HEK293 (cell line): ENCODE measurements around the gene LRBA.

Experiments used
- CTCF ChIP-seq: fragments of 450-650 bp; formaldehyde crosslinking; IDR thresholded peaks from 2 replicates; pipeline ENCODE4 v1.5.1; 2016; ENCODE audit warnings: missing biosample characterization, missing genetic modification characterization
- OVOL3 ChIP-seq: fragments of 450-650 bp; formaldehyde crosslinking; IDR thresholded peaks from 2 replicates; pipeline ENCODE4 v1.5.1; 2016; ENCODE audit warnings: missing biosample characterization, missing genetic modification characterization
- SP3 ChIP-seq: fragments of 450-650 bp; formaldehyde crosslinking; IDR thresholded peaks from 2 replicates; pipeline ENCODE4 v1.5.1; 2016; ENCODE audit warnings: missing biosample characterization, missing genetic modification characterization
- TCF7L2 ChIP-seq: IDR thresholded peaks from 2 replicates; pipeline ENCODE4 v1.6.1; 2011; ENCODE audit warnings: low read depth, mild to moderate bottlenecking, inconsistent platforms, low read length, moderate library complexity, borderline replicate concordance
- YY1 ChIP-seq: fragments of 450-650 bp; formaldehyde crosslinking; IDR thresholded peaks from 2 replicates; pipeline ENCODE4 v1.5.1; 2018; ENCODE audit warnings: missing biosample characterization, missing genetic modification characterization
- ZNF426 ChIP-seq: fragments of 450-650 bp; formaldehyde crosslinking; IDR thresholded peaks from 2 replicates; pipeline ENCODE4 v1.5.1; 2017; ENCODE audit warnings: missing biosample characterization, missing genetic modification characterization, mild to moderate bottlenecking, inconsistent platforms, moderate library complexity
- ZNF488 ChIP-seq: fragments of 450-650 bp; formaldehyde crosslinking; IDR thresholded peaks from 2 replicates; pipeline ENCODE4 v1.5.1; 2016; ENCODE audit warnings: missing biosample characterization, missing genetic modification characterization
- ZSCAN30 ChIP-seq: fragments of 450-650 bp; IDR thresholded peaks from 2 replicates; pipeline ENCODE4 v1.5.1; 2018; ENCODE audit warnings: missing biosample characterization, mild to moderate bottlenecking, missing genetic modification characterization, moderate library complexity

- TF ChIP-seq OVOL3 (no peak), ZNF488 (tag by site-specific recombination) (no peak), SP3 (tag by site-specific recombination) (no peak), ZSCAN30 (tag by site-specific recombination) (no peak), ZNF426 (tag by site-specific recombination) (no peak), YY1 (no peak), CTCF (tag by site-specific recombination) (no peak), TCF7L2 (no peak)
These were observed 619.2 kb downstream of the LRBA start for GRCh38 chr4:150395872-150396271.
